ENCODE measurements around the gene CPN2. TPM values are rescaled to one million over a fixed set of nuclear protein-coding genes. Genes with fewer than 3 reads are reported as not detected.
A peak's percentile ranks its signal among the peaks of the same experiment; 100 is the strongest.

The CPN2 gene
- total and polyA plus RNA-seq, 4 donors, result 20.4 to 196 (median 128) TPM

DNA sequence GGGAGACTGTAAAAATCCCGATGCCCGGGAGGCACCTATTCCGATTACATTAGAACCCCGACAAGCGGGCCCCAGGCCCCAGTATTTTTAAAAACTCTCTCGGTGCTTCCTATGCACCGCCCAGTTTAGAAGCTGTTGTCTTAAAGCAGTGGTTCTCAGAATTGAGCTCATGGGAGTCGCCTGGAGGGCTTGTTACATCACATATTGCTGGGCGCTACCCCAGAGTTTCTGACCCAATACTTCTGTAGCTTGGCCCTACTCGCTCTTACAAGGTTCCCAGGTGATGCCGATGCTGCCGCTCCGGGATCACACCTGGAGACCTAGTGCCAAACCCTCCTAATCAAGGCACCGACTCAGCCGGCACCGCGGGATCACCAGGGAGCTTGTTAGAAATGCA lies 35.2 kb downstream of the CPN2 start:
- Histone ChIP-seq H3K27me3 (ENCODE audit: control insufficient read depth in 4 of 4, insufficient read depth in 4 of 4, low read length in 3 of 4) (no peaks in the 10 kb centered on the region), H3K4me1 (ENCODE audit: control insufficient read depth in 4 of 4, insufficient read depth in 4 of 4, low read length in 3 of 4) (peaks cover 0 to 24% (median 11%) of the 10 kb centered on the region in 4 donors), H3K9ac (ENCODE audit: low read depth in 1 of 2, low read length in 2 of 2) (no peak overlapping the region), H3K9me3 (ENCODE audit: control insufficient read depth in 4 of 4, low read length in 3 of 4) (no peaks in the 10 kb centered on the region), H3K4me3 (ENCODE audit: low read depth in 1 of 3, low read length in 3 of 3) (peak overlapping the region in 1 of 3 donors; percentile 45), H3K36me3 (ENCODE audit: control insufficient read depth in 4 of 4, insufficient read depth in 3 of 4, low read depth in 1 of 4, low read length in 3 of 4) (no peaks in the 10 kb centered on the region), H3K27ac (ENCODE audit: low read depth in 1 of 2, low read length in 2 of 2) (no peak overlapping the region)
- no peak for DNase-seq (ENCODE audit: low spot score)
- 36% methylated on average over 17 of the region's 17 CpGs for WGBS
- TF ChIP-seq RXRA (IDR thresholded peaks at IDR 0.05), result no peak
- no peak for TF ChIP-seq SP1 (IDR thresholded peaks at IDR 0.05)
- TF ChIP-seq HNF4G (IDR thresholded peaks at IDR 0.05), result no peak
- TF ChIP-seq FOXA2 (IDR thresholded peaks at IDR 0.05), result no peak
- no peak for TF ChIP-seq GABPA (IDR thresholded peaks at IDR 0.05 in 1 of 2, conservative IDR thresholded peaks at IDR 0.05 in 1 of 2)

DNA sequence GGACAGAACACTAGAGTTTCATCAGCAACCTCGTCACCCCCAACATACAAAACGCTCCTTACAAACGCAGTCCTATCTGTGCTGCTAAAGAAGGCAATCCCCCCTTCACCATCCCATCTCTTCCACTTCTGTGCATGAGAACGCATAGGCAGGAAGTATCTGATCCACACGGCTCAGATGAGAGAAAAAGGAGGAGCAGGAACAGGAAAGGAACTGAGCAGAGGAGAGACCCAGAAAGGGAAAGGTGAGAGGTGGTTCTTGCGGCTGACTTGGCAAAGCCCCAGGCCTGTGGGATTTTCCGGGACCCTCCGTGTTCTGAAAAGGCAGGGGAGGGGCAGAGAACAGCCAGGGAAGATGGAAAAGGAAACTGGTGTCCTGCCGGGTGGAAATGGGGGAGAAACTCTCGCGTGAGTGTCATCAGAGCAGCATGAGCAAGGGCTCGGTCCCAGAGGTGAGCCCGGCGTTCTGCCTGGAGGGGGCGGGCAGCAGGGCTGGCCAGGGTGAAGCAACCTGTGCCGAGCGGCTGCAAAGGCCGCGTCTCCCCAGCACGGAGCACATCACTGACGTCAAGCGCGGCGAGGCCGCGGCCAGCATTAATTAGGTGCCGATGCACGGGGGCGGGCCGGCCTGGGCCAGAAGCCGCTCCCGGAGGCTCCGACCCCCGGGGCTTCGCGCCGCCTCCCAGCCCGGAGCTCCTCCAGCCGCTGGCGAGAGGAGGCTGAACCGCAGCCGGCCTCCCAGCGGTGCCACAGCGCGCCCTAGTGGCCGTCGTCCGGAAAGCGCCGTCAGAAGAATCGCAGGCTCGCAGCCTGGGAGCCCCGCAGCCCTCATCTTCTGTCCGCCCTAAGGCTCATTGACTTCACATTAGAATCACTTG lies 35.8 kb downstream of the CPN2 start:
- 5% methylated on average over 54 of the region's 54 CpGs for WGBS
- peak; percentile 87 for DNase-seq (ENCODE audit: low spot score)
- Histone ChIP-seq H3K9ac (ENCODE audit: low read depth in 1 of 2, low read length in 2 of 2) (peak overlapping the region; percentile 32 to 54), H3K27me3 (ENCODE audit: control insufficient read depth in 4 of 4, insufficient read depth in 4 of 4, low read length in 3 of 4) (no peaks in the 10 kb centered on the region), H3K4me3 (ENCODE audit: low read depth in 1 of 3, low read length in 3 of 3) (peak overlapping the region; percentile 43 to 65 (median 45)), H3K36me3 (ENCODE audit: control insufficient read depth in 4 of 4, insufficient read depth in 3 of 4, low read depth in 1 of 4, low read length in 3 of 4) (no peaks in the 10 kb centered on the region), H3K4me1 (ENCODE audit: control insufficient read depth in 4 of 4, insufficient read depth in 4 of 4, low read length in 3 of 4) (peaks cover 0 to 17% (median 8%) of the 10 kb centered on the region in 4 donors), H3K9me3 (ENCODE audit: control insufficient read depth in 4 of 4, low read length in 3 of 4) (no peaks in the 10 kb centered on the region), H3K27ac (ENCODE audit: low read depth in 1 of 2, low read length in 2 of 2) (peak overlapping the region; percentile 37 to 45)
- no peak for TF ChIP-seq HNF4G (IDR thresholded peaks at IDR 0.05)
- TF ChIP-seq FOXA2 (IDR thresholded peaks at IDR 0.05), result no peak
- TF ChIP-seq, protein P1, sequence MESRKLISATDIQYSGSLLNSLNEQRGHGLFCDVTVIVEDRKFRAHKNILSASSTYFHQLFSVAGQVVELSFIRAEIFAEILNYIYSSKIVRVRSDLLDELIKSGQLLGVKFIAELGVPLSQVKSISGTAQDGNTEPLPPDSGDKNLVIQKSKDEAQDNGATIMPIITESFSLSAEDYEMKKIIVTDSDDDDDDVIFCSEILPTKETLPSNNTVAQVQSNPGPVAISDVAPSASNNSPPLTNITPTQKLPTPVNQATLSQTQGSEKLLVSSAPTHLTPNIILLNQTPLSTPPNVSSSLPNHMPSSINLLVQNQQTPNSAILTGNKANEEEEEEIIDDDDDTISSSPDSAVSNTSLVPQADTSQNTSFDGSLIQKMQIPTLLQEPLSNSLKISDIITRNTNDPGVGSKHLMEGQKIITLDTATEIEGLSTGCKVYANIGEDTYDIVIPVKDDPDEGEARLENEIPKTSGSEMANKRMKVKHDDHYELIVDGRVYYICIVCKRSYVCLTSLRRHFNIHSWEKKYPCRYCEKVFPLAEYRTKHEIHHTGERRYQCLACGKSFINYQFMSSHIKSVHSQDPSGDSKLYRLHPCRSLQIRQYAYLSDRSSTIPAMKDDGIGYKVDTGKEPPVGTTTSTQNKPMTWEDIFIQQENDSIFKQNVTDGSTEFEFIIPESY (IDR thresholded peaks at IDR 0.05), result peak; percentile 84
- TF ChIP-seq RAD21 (IDR thresholded peaks at IDR 0.05), result peak; percentile 94 to 96
- TF ChIP-seq RXRA (IDR thresholded peaks at IDR 0.05), result peak; percentile 37 to 73
- TF ChIP-seq SP1 (IDR thresholded peaks at IDR 0.05), result peak; percentile 46
- peak in 1 of 2 donors; percentile 55 for TF ChIP-seq JUND (IDR thresholded peaks at IDR 0.05)
- peak in 1 of 2 donors; percentile 91 for TF ChIP-seq EGR1 (IDR thresholded peaks at IDR 0.05; ENCODE audit: low read depth in 2 of 2)
- TF ChIP-seq TAF1 (conservative IDR thresholded peaks at IDR 0.05), result no peak
- TF ChIP-seq, protein P2, sequence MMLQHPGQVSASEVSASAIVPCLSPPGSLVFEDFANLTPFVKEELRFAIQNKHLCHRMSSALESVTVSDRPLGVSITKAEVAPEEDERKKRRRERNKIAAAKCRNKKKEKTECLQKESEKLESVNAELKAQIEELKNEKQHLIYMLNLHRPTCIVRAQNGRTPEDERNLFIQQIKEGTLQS (IDR thresholded peaks at IDR 0.05), result no peak
- TF ChIP-seq, protein P3, sequence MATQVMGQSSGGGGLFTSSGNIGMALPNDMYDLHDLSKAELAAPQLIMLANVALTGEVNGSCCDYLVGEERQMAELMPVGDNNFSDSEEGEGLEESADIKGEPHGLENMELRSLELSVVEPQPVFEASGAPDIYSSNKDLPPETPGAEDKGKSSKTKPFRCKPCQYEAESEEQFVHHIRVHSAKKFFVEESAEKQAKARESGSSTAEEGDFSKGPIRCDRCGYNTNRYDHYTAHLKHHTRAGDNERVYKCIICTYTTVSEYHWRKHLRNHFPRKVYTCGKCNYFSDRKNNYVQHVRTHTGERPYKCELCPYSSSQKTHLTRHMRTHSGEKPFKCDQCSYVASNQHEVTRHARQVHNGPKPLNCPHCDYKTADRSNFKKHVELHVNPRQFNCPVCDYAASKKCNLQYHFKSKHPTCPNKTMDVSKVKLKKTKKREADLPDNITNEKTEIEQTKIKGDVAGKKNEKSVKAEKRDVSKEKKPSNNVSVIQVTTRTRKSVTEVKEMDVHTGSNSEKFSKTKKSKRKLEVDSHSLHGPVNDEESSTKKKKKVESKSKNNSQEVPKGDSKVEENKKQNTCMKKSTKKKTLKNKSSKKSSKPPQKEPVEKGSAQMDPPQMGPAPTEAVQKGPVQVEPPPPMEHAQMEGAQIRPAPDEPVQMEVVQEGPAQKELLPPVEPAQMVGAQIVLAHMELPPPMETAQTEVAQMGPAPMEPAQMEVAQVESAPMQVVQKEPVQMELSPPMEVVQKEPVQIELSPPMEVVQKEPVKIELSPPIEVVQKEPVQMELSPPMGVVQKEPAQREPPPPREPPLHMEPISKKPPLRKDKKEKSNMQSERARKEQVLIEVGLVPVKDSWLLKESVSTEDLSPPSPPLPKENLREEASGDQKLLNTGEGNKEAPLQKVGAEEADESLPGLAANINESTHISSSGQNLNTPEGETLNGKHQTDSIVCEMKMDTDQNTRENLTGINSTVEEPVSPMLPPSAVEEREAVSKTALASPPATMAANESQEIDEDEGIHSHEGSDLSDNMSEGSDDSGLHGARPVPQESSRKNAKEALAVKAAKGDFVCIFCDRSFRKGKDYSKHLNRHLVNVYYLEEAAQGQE (IDR thresholded peaks at IDR 0.05), result peak; percentile 63
- peak; percentile 47 for TF ChIP-seq FOXA1 (IDR thresholded peaks at IDR 0.05)
- TF ChIP-seq HNF4A (conservative IDR thresholded peaks at IDR 0.05), result peak in 1 of 2 donors; percentile 70
- TF ChIP-seq, protein P4, sequence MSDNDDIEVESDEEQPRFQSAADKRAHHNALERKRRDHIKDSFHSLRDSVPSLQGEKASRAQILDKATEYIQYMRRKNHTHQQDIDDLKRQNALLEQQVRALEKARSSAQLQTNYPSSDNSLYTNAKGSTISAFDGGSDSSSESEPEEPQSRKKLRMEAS (IDR thresholded peaks at IDR 0.05), result peak; percentile 54
- no peak for TF ChIP-seq GABPA (IDR thresholded peaks at IDR 0.05 in 1 of 2, conservative IDR thresholded peaks at IDR 0.05 in 1 of 2)
- peak; percentile 62 for TF ChIP-seq YY1 (IDR thresholded peaks at IDR 0.05)
- no peak for TF ChIP-seq NR2F2 (IDR thresholded peaks at IDR 0.05)
- TF ChIP-seq, protein P5, sequence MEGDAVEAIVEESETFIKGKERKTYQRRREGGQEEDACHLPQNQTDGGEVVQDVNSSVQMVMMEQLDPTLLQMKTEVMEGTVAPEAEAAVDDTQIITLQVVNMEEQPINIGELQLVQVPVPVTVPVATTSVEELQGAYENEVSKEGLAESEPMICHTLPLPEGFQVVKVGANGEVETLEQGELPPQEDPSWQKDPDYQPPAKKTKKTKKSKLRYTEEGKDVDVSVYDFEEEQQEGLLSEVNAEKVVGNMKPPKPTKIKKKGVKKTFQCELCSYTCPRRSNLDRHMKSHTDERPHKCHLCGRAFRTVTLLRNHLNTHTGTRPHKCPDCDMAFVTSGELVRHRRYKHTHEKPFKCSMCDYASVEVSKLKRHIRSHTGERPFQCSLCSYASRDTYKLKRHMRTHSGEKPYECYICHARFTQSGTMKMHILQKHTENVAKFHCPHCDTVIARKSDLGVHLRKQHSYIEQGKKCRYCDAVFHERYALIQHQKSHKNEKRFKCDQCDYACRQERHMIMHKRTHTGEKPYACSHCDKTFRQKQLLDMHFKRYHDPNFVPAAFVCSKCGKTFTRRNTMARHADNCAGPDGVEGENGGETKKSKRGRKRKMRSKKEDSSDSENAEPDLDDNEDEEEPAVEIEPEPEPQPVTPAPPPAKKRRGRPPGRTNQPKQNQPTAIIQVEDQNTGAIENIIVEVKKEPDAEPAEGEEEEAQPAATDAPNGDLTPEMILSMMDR (IDR thresholded peaks at IDR 0.05; ENCODE audit: low read depth, low read length, missing input control), result peak; percentile 89

Measured in liver (tissue), 9 donors.